Neural progenitor cell (in vitro differentiated cells): ENCODE data around the gene WWOX. TPM values are rescaled to one million over a fixed set of nuclear protein-coding genes. Genes with fewer than 3 reads are reported as not detected.
A peak's percentile ranks its signal among the peaks of the same experiment; 100 is the strongest.

Source experiments
- DNase-seq: peaks from one replicate; pipeline ENCODE4 v3.0.0-alpha.2; 2016; ENCODE audit warnings: low spot score
- H2AFZ ChIP-seq: fragments of 200-600 bp; sonication (generic); replicated peaks from 2 replicates; pipeline ENCODE4 v1.6.1; 2016; ENCODE audit warnings: antibody characterized with exemption
- H3F3A ChIP-seq: fragments of 200-600 bp; sonication (generic); 2 replicates; pipeline ENCODE4 v1.6.1; 2016; ENCODE audit warnings: antibody characterized with exemption, low read depth
- H3K27ac ChIP-seq: fragments of 200-600 bp; sonication (generic); 2 replicates; pipeline ENCODE4 v1.5.1; 2016; ENCODE audit warnings: mild to moderate bottlenecking
- H3K27me3 ChIP-seq: fragments of 200-600 bp; sonication (generic); 2 replicates; pipeline ENCODE4 v1.6.1; 2016; ENCODE audit warnings: mild to moderate bottlenecking, moderate library complexity
- H3K36me3 ChIP-seq: fragments of 200-600 bp; sonication (generic); 2 replicates; pipeline ENCODE4 v1.5.1; 2016
- H3K4me1 ChIP-seq: fragments of 200-600 bp; sonication (generic); 2 replicates; pipeline ENCODE4 v1.6.1; 2016; ENCODE audit warnings: mixed run types
- H3K4me2 ChIP-seq: fragments of 200-600 bp; sonication (generic); 2 replicates; pipeline ENCODE4 v1.6.1; 2016
- H3K4me3 ChIP-seq: fragments of 200-600 bp; sonication (generic); 2 replicates; pipeline ENCODE4 v1.5.1; 2016
- H3K79me2 ChIP-seq: fragments of 200-600 bp; sonication (generic); 2 replicates; pipeline ENCODE4 v1.6.1; 2016; ENCODE audit warnings: low read depth
- H3K9ac ChIP-seq: fragments of 200-600 bp; sonication (generic); 2 replicates; pipeline ENCODE4 v1.6.1; 2016
- H3K9me3 ChIP-seq: fragments of 200-600 bp; sonication (generic); 2 replicates; pipeline ENCODE4 v1.5.1; 2016; ENCODE audit warnings: low read depth
- H4K20me1 ChIP-seq: fragments of 200-600 bp; sonication (generic); 2 replicates; pipeline ENCODE4 v1.6.1; 2016; ENCODE audit warnings: low read depth
- H3K27ac Mint-ChIP-seq: 3 replicates; pipeline ENCODE4 v1.8.0; 2021; ENCODE audit warnings: mixed read lengths
- H3K27me3 Mint-ChIP-seq: 2 replicates; pipeline ENCODE4 v1.8.0; 2022; ENCODE audit warnings: low read depth, mild to moderate bottlenecking, inconsistent platforms, moderate library complexity, mixed read lengths; ENCODE audit not compliant: insufficient read depth
- H3K36me3 Mint-ChIP-seq: 3 replicates; pipeline ENCODE4 v1.8.0; 2021; ENCODE audit warnings: mixed read lengths
- H3K4me1 Mint-ChIP-seq: 3 replicates; pipeline ENCODE4 v1.8.0; 2021; ENCODE audit warnings: mixed read lengths
- H3K4me3 Mint-ChIP-seq: 3 replicates; pipeline ENCODE4 v1.8.0; 2021; ENCODE audit warnings: mild to moderate bottlenecking, moderate library complexity, mixed read lengths
- H3K9me3 Mint-ChIP-seq: 3 replicates; pipeline ENCODE4 v1.8.0; 2020; ENCODE audit warnings: mixed read lengths
- EZH2 ChIP-seq: fragments of 200-600 bp; sonication (generic); IDR thresholded peaks from 2 replicates; pipeline ENCODE4 v1.6.1; 2017; ENCODE audit warnings: antibody characterized with exemption, mild to moderate bottlenecking, moderate library complexity
- EZH2phosphoT487 ChIP-seq: fragments of 200-600 bp; sonication (generic); IDR thresholded peaks from 2 replicates; pipeline ENCODE4 v1.6.1; 2017; ENCODE audit warnings: antibody characterized with exemption
- total RNA-seq: library from RNA; depleted of rRNA; stranded (reverse); fragments of >200 nt; gene quantifications from 2 replicates; pipeline ENCODE4 v1.2.3, GENCODE V29; 2015; ENCODE audit warnings: low replicate concordance
- TF ChIP-seq, protein P1 (sequence below): fragments of 200-600 bp; sonication (generic); IDR thresholded peaks from 2 replicates; pipeline ENCODE4 v1.5.1; 2017; ENCODE audit warnings: antibody characterized with exemption, mild to moderate bottlenecking

WWOX gene
- total RNA-seq, 1 donor from 2014 or later, result 63.7 TPM

- Mint-ChIP-seq H3K27me3 (no peaks in the 10 kb centered on the region), H3K4me3 (no peak overlapping the region), H3K27ac (no peak overlapping the region), H3K9me3 (peaks cover 8% of the 10 kb centered on the region), H3K4me1 (peaks cover 17% of the 10 kb centered on the region), H3K36me3 (no peaks in the 10 kb centered on the region)
- Histone ChIP-seq H2AFZ (no peak overlapping the region), H3K36me3 (no peaks in the 10 kb centered on the region), H3K4me1 (no peaks in the 10 kb centered on the region), H4K20me1 (no peaks in the 10 kb centered on the region), H3F3A (no peaks in the 10 kb centered on the region), H3K79me2 (no peaks in the 10 kb centered on the region), H3K27ac (no peak overlapping the region), H3K9ac (no peak overlapping the region), H3K4me3 (no peak overlapping the region), H3K27me3 (no peaks in the 10 kb centered on the region), H3K9me3 (no peaks in the 10 kb centered on the region), H3K4me2 (no peak overlapping the region)
- no peak for TF ChIP-seq EZH2phosphoT487
- no peak for TF ChIP-seq EZH2
- TF ChIP-seq, protein P1, sequence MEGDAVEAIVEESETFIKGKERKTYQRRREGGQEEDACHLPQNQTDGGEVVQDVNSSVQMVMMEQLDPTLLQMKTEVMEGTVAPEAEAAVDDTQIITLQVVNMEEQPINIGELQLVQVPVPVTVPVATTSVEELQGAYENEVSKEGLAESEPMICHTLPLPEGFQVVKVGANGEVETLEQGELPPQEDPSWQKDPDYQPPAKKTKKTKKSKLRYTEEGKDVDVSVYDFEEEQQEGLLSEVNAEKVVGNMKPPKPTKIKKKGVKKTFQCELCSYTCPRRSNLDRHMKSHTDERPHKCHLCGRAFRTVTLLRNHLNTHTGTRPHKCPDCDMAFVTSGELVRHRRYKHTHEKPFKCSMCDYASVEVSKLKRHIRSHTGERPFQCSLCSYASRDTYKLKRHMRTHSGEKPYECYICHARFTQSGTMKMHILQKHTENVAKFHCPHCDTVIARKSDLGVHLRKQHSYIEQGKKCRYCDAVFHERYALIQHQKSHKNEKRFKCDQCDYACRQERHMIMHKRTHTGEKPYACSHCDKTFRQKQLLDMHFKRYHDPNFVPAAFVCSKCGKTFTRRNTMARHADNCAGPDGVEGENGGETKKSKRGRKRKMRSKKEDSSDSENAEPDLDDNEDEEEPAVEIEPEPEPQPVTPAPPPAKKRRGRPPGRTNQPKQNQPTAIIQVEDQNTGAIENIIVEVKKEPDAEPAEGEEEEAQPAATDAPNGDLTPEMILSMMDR, result no peak
- no peak for DNase-seq
Observed at GRCh38 chr16:78980825-78981224, 881.4 kb downstream of the WWOX start.

- Histone ChIP-seq H3K27me3 (no peaks in the 10 kb centered on the region), H3K4me2 (no peak overlapping the region), H3K4me3 (no peak overlapping the region), H4K20me1 (no peaks in the 10 kb centered on the region), H3F3A (no peaks in the 10 kb centered on the region), H3K4me1 (no peaks in the 10 kb centered on the region), H3K9ac (no peak overlapping the region), H3K27ac (no peak overlapping the region), H3K79me2 (no peaks in the 10 kb centered on the region), H3K9me3 (no peaks in the 10 kb centered on the region), H2AFZ (no peak overlapping the region), H3K36me3 (no peaks in the 10 kb centered on the region)
- H3K4me3 Mint-ChIP-seq, result no peak overlapping the region
- TF ChIP-seq, protein P1, result no peak
- TF ChIP-seq EZH2phosphoT487 (no peak), EZH2 (no peak)
- H3K27me3 Mint-ChIP-seq, result no peaks in the 10 kb centered on the region
- DNase-seq, result no peak
- H3K4me1 Mint-ChIP-seq, result peaks cover 17% of the 10 kb centered on the region
- no peaks in the 10 kb centered on the region for H3K36me3 Mint-ChIP-seq
- H3K9me3 Mint-ChIP-seq, result peaks cover 8% of the 10 kb centered on the region
- H3K27ac Mint-ChIP-seq, result peak overlapping the region; percentile 12
Observed at GRCh38 chr16:78982096-78982744, 882.8 kb downstream of the WWOX start.

DNA sequence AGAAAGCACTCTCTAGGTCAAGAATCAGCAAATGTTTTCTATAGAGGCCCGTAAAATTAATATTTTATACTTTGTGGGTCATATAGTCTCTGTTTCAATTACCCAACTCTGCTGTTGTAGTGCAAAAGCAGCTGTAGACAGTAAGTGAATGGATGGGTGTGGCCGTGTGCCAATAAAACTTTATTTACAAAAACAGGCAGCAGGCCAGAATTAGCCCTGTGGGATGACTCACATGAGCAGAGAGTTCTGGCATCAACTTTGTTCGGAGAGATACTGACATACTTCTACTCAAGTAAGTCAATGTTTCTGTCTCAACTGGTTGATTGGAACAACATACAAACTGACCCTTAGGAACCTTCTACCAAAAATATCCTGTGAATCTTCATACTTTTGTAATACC is 884.9 kb downstream of the WWOX start:
- Mint-ChIP-seq H3K9me3 (peaks cover 10% of the 10 kb centered on the region), H3K4me1 (peaks cover 22% of the 10 kb centered on the region), H3K4me3 (no peak overlapping the region), H3K36me3 (no peaks in the 10 kb centered on the region), H3K27ac (peak overlapping the region; percentile 33), H3K27me3 (no peaks in the 10 kb centered on the region)
- Histone ChIP-seq H3K4me2 (no peak overlapping the region), H3K27me3 (no peaks in the 10 kb centered on the region), H3K9me3 (no peaks in the 10 kb centered on the region), H3K27ac (no peak overlapping the region), H3F3A (no peaks in the 10 kb centered on the region), H2AFZ (no peak overlapping the region), H3K4me3 (no peak overlapping the region), H4K20me1 (no peaks in the 10 kb centered on the region), H3K9ac (no peak overlapping the region), H3K79me2 (no peaks in the 10 kb centered on the region), H3K36me3 (no peaks in the 10 kb centered on the region), H3K4me1 (peaks cover 8% of the 10 kb centered on the region)
- no peak for DNase-seq
- TF ChIP-seq EZH2phosphoT487 (no peak), EZH2 (no peak)
- TF ChIP-seq, protein P1, result no peak
